Endothelial cell of umbilical vein (primary cell): ENCODE results near the gene GALNT1. TPM values are rescaled to one million over a fixed set of nuclear protein-coding genes. Genes with fewer than 3 reads are reported as not detected.

Experiments used
- BruUV-seq: library from RNA; stranded (reverse); fragments of 400-500 nt; replicated peaks from 2 replicates; lab custom pipeline; 2021; lab: Mats Ljungman, UMichigan
- CTCF ChIA-PET: fragments of 300-600, 350-600 bp; sonication (Branson Sonifier 250); formaldehyde crosslinking; loops from one replicate; lab custom pipeline; 2021; ENCODE audit warnings: antibody characterized with exemption, inconsistent platforms; lab: Charles Lee
- POLR2A ChIA-PET: fragments of 300-600, 350-600 bp; sonication (Branson Sonifier 250); formaldehyde crosslinking; loops from one replicate; lab custom pipeline; 2021; ENCODE audit warnings: antibody characterized with exemption, inconsistent platforms; lab: Charles Lee
- DNase-seq: peaks from one replicate; pipeline ENCODE4 v3.0.0-alpha.2; 2011; ENCODE audit warnings: low read depth, low spot score
- FAIRE-seq: peaks from 2 replicates; lab custom pipeline; 2011; peaks lifted over from hg19 to GRCh38; lab: Jason Lieb, UNC
- H2AFZ ChIP-seq: 2 replicates; pipeline ENCODE4 v1.6.0; 2012; ENCODE audit warnings: low read depth, low read length, control low read depth, inconsistent platforms
- H3K27ac ChIP-seq: 2 replicates; pipeline ENCODE4 v1.5.1; 2011; ENCODE audit warnings: low read depth, mild to moderate bottlenecking, control low read depth, low read length, moderate library complexity; ENCODE audit not compliant: insufficient read depth
- H3K27me3 ChIP-seq, 2 experiments: 2 replicates each; pipeline versions ENCODE4 v1.6.0 to v1.6.1; 2011; ENCODE audit warnings: low read length in 2 of 2, mixed read lengths in 1 of 2; ENCODE audit not compliant: control insufficient read depth in 2 of 2, insufficient read depth in 2 of 2
- H3K36me3 ChIP-seq, 2 experiments: 2 replicates in 1 of 2; 3 replicates in 1 of 2; pipeline ENCODE4 v1.5.1; 2011; ENCODE audit warnings: low read length in 2 of 2, mild to moderate bottlenecking in 1 of 2, moderate library complexity in 1 of 2; ENCODE audit not compliant: control insufficient read depth in 2 of 2, insufficient read depth in 2 of 2; ENCODE audit errors: extremely low read depth in 1 of 2
- H3K4me1 ChIP-seq: 3 replicates; pipeline ENCODE4 v1.5.1; 2011; ENCODE audit warnings: mild to moderate bottlenecking, low read length; ENCODE audit not compliant: control insufficient read depth, insufficient read depth; ENCODE audit errors: extremely low read depth
- H3K4me2 ChIP-seq: 2 replicates; pipeline ENCODE4 v1.6.1; 2011; ENCODE audit warnings: low read length, control low read depth, mixed read lengths; ENCODE audit not compliant: insufficient read depth
- H3K4me3 ChIP-seq, 3 experiments: fragments of 200-600 bp in 1 of 3; sonication (generic), shearing (Covaris generic) in 1 of 3; replicated peaks in 1 of 3; 2 replicates each; pipeline ENCODE4 v1.5.1; 2011 to 2016; ENCODE audit warnings: control low read depth in 3 of 3, low read length in 3 of 3, mild to moderate bottlenecking in 2 of 3, inconsistent platforms in 1 of 3, low read depth in 1 of 3, moderate library complexity in 1 of 3; ENCODE audit not compliant: insufficient read depth in 1 of 3
- H3K79me2 ChIP-seq: 2 replicates; pipeline ENCODE4 v1.6.0; 2012; ENCODE audit warnings: low read length, inconsistent platforms; ENCODE audit not compliant: control insufficient read depth, insufficient read depth
- H3K9ac ChIP-seq: replicated peaks from 2 replicates; pipeline ENCODE3; 2011; ENCODE audit warnings: low read length, control low read depth; ENCODE audit not compliant: insufficient read depth; ENCODE audit errors: extremely low read depth
- H3K9me1 ChIP-seq: replicated peaks from 3 replicates; pipeline ENCODE4 v1.6.0; 2011; ENCODE audit warnings: mild to moderate bottlenecking, low read length; ENCODE audit not compliant: control insufficient read depth, insufficient read depth; ENCODE audit errors: extremely low read depth
- H3K9me3 ChIP-seq: replicated peaks from 2 replicates; pipeline ENCODE4 v1.5.1; 2012; ENCODE audit warnings: low read length, inconsistent platforms; ENCODE audit not compliant: control insufficient read depth, insufficient read depth
- H4K20me1 ChIP-seq: replicated peaks from 2 replicates; pipeline ENCODE3; 2011; ENCODE audit warnings: mild to moderate bottlenecking, low read length; ENCODE audit not compliant: control insufficient read depth, insufficient read depth; ENCODE audit errors: extremely low read depth
- EZH2 ChIP-seq: IDR thresholded peaks from 2 replicates; pipeline ENCODE4 v1.6.1; 2012; ENCODE audit warnings: borderline replicate concordance, low read depth, mild to moderate bottlenecking, moderate library complexity, low read length, inconsistent platforms; ENCODE audit not compliant: severe bottlenecking
- FOS ChIP-seq: IDR thresholded peaks from 2 replicates; pipeline ENCODE4 v1.6.1; 2011; ENCODE audit warnings: mild to moderate bottlenecking, low read length, moderate library complexity, borderline replicate concordance; ENCODE audit not compliant: insufficient read depth
- GATA2 ChIP-seq: IDR thresholded peaks from 2 replicates; pipeline ENCODE4 v1.7.0; 2011; ENCODE audit warnings: low read depth, mild to moderate bottlenecking, moderate library complexity, mixed read lengths, low read length; ENCODE audit not compliant: insufficient read length, insufficient read depth
- JUN ChIP-seq: IDR thresholded peaks from 2 replicates; pipeline ENCODE4 v1.6.1; 2011; ENCODE audit warnings: borderline replicate concordance, low read depth; ENCODE audit not compliant: insufficient read length, insufficient read depth
- MYC ChIP-seq: IDR thresholded peaks from one replicate; pipeline ENCODE4 v1.6.1; 2011; ENCODE audit warnings: mild to moderate bottlenecking, low read depth, low read length
- POLR2A ChIP-seq: IDR thresholded peaks from 2 replicates; pipeline ENCODE4 v1.6.1; 2012; ENCODE audit warnings: low read depth, mild to moderate bottlenecking, control low read depth, low read length
- POLR2AphosphoS5 ChIP-seq: IDR thresholded peaks from 2 replicates; pipeline ENCODE4 v1.6.1; 2012; ENCODE audit warnings: low read depth, mild to moderate bottlenecking, control low read depth, low read length, moderate library complexity; ENCODE audit not compliant: insufficient read depth
- dilution Hi-C: fragments of 300-500 bp; cut with MboI; formaldehyde crosslinking; loops from one replicate; pipeline ENCODE4 v1.15.0; 2019; ENCODE audit warnings: low sequenced_read_pairs; ENCODE audit not compliant: extremely low pct_ligation_motif_present
- intact Hi-C: fragments of 100-400 bp; cut with micrococcal nuclease; formaldehyde crosslinking; loops from one replicate; pipeline ENCODE4 v1.10.0; 2022
- polyA plus RNA-seq, 4 experiments: library from polyadenylated mRNA; depleted of rRNA in 3 of 4; stranded (reverse) in 3 of 4; unstranded in 1 of 4; fragments of >200 nt; gene quantifications; 2 replicates each; pipeline versions ENCODE4 v1.2.1 to v1.2.3, GENCODE V29; 2011 to 2012; ENCODE audit warnings: missing spikeins in 1 of 4
- total RNA-seq: library from RNA; stranded (reverse); gene quantifications from 2 replicates; pipeline ENCODE4 v1.2.3, GENCODE V29; 2021
- TF ChIP-seq, protein P1 (sequence below), 2 donors: IDR thresholded peaks; 1 replicate in 1 of 2; 2 replicates in 1 of 2; pipeline ENCODE4 v1.5.1; 2011; ENCODE audit warnings: low read length in 2 of 2, mild to moderate bottlenecking in 2 of 2, moderate library complexity in 2 of 2, control low read depth in 1 of 2, inconsistent platforms in 1 of 2, low read depth in 1 of 2; ENCODE audit not compliant: insufficient read depth in 1 of 2; ENCODE audit errors: extremely low read depth in 1 of 2
- TF ChIP-seq, protein P2 (sequence below): IDR thresholded peaks from 2 replicates; pipeline ENCODE4 v1.6.1; 2011; ENCODE audit not compliant: insufficient read depth, insufficient read length

The GALNT1 gene
- total and polyA plus RNA-seq, 2 donors (not counting 3 experiments of a cell fraction or from before 2014, with no cell fraction given), result 89.9 to 360 TPM

DNA sequence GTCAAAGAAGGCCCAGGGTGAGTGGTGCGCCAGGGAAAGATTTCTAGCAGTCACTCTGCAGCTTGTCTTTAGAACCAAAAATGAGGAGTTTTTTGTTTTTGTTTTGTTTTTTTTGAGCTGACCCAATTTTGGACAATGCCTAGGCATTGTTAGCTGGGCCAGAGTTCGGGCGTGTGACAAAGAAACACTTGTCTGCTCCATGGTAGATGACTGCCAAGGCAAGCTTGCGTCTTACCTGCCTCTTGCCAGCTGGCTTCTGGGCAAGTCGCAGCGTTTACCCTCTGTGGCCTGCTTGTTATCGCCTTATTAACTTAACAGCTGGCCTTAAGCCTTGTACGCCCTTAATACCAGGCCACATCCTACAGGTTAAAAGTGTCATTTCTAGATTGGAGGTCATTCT is 114.3 kb downstream of the GALNT1 start:
- CTCF ChIA-PET, result interaction anchor here (0.8 kb wide), 1 partner anchor 60 kb away, joined by 3 read pairs; no protein-coding TSS in a partner anchor
- Histone ChIP-seq H3K9me3 (no peaks in the 10 kb centered on the region), H4K20me1 (no peaks in the 10 kb centered on the region), H3K4me1 (peaks cover 2% of the 10 kb centered on the region), H3K4me2 (no peak overlapping the region), H2AFZ (no peak overlapping the region), H3K4me3 (no peak overlapping the region), H3K9me1 (no peaks in the 10 kb centered on the region), H3K36me3 (peaks cover 4 to 12% of the 10 kb centered on the region in 2 experiments), H3K27ac (no peak overlapping the region), H3K9ac (no peak overlapping the region), H3K27me3 (no peaks in the 10 kb centered on the region), H3K79me2 (peaks cover 2% of the 10 kb centered on the region)
- FAIRE-seq (no peak), DNase-seq (no peak)
- dilution Hi-C loops, result no loop called here
- POLR2A ChIA-PET, result no interaction called here
- no peak for TF ChIP-seq EZH2
- TF ChIP-seq, protein P1, sequence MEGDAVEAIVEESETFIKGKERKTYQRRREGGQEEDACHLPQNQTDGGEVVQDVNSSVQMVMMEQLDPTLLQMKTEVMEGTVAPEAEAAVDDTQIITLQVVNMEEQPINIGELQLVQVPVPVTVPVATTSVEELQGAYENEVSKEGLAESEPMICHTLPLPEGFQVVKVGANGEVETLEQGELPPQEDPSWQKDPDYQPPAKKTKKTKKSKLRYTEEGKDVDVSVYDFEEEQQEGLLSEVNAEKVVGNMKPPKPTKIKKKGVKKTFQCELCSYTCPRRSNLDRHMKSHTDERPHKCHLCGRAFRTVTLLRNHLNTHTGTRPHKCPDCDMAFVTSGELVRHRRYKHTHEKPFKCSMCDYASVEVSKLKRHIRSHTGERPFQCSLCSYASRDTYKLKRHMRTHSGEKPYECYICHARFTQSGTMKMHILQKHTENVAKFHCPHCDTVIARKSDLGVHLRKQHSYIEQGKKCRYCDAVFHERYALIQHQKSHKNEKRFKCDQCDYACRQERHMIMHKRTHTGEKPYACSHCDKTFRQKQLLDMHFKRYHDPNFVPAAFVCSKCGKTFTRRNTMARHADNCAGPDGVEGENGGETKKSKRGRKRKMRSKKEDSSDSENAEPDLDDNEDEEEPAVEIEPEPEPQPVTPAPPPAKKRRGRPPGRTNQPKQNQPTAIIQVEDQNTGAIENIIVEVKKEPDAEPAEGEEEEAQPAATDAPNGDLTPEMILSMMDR (IDR thresholded peaks at IDR 0.05; ENCODE audit: extremely low read depth in 1 of 2, insufficient read depth in 1 of 2, low read depth in 1 of 2, low read length in 2 of 2), result no peak
- no peak for TF ChIP-seq MYC
- TF ChIP-seq GATA2, result no peak
- no peak for TF ChIP-seq JUN
- TF ChIP-seq POLR2A, result no peak
- TF ChIP-seq, protein P2, sequence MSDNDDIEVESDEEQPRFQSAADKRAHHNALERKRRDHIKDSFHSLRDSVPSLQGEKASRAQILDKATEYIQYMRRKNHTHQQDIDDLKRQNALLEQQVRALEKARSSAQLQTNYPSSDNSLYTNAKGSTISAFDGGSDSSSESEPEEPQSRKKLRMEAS, result no peak
- TF ChIP-seq POLR2AphosphoS5, result no peak
- no peak for TF ChIP-seq FOS
- intact Hi-C loops, result no loop called here
- no TSS peak for BruUV-seq
